Body of pancreas (tissue), 4 donors: ENCODE measurements around the gene SUSD5.

Source experiments
- POLR2A ChIP-seq, 3 donors: fragments of 450-650 bp; IDR thresholded peaks; one replicate each; pipeline ENCODE4 v1.6.1; 2016; ENCODE audit warnings: antibody characterized with exemption in 3 of 3, mild to moderate bottlenecking in 2 of 3
- TF ChIP-seq, protein P1 (sequence below), 7 experiments: fragments of 450-650 bp in 4 of 7; fragments of 200-600 bp in 3 of 7; sonication (generic) in 3 of 7; IDR thresholded peaks; one replicate each; pipeline ENCODE4 v1.5.1; 2016 to 2019; ENCODE audit warnings: antibody characterized with exemption in 7 of 7

- TF ChIP-seq, protein P1, sequence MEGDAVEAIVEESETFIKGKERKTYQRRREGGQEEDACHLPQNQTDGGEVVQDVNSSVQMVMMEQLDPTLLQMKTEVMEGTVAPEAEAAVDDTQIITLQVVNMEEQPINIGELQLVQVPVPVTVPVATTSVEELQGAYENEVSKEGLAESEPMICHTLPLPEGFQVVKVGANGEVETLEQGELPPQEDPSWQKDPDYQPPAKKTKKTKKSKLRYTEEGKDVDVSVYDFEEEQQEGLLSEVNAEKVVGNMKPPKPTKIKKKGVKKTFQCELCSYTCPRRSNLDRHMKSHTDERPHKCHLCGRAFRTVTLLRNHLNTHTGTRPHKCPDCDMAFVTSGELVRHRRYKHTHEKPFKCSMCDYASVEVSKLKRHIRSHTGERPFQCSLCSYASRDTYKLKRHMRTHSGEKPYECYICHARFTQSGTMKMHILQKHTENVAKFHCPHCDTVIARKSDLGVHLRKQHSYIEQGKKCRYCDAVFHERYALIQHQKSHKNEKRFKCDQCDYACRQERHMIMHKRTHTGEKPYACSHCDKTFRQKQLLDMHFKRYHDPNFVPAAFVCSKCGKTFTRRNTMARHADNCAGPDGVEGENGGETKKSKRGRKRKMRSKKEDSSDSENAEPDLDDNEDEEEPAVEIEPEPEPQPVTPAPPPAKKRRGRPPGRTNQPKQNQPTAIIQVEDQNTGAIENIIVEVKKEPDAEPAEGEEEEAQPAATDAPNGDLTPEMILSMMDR (IDR thresholded peaks at IDR 0.05) = no peak
- no peak for TF ChIP-seq POLR2A (IDR thresholded peaks at IDR 0.05)
These were observed 94.0 kb downstream of the SUSD5 start for GRCh38 chr3:33124638-33125037.
